ENCODE results near the gene KCTD1.

KCTD1 gene

GRCh38 chr18:26417190-26417589 is 131.2 kb downstream of the KCTD1 start:
- Mint-ChIP-seq H3K4me3 (no peak overlapping the region), H3K4me1 (ENCODE audit: low read depth) (no peaks in the 10 kb centered on the region), H3K27ac (no peak overlapping the region), H3K36me3 (ENCODE audit: low read depth) (no peaks in the 10 kb centered on the region), H3K27me3 (ENCODE audit: low read depth) (no peaks in the 10 kb centered on the region), H3K9me3 (no peaks in the 10 kb centered on the region)
- DNase-seq (ENCODE audit: low spot score), result no peak

GRCh38 chr18:26416652-26417150 is 131.7 kb downstream of the KCTD1 start:
- no peak overlapping the region for H3K4me3 Mint-ChIP-seq
- H3K27me3 Mint-ChIP-seq (ENCODE audit: low read depth), result no peaks in the 10 kb centered on the region
- H3K4me1 Mint-ChIP-seq (ENCODE audit: low read depth), result no peaks in the 10 kb centered on the region
- H3K27ac Mint-ChIP-seq, result no peak overlapping the region
- no peaks in the 10 kb centered on the region for H3K36me3 Mint-ChIP-seq (ENCODE audit: low read depth)
- no peak for DNase-seq (ENCODE audit: low spot score)
- no peaks in the 10 kb centered on the region for H3K9me3 Mint-ChIP-seq

- Mint-ChIP-seq H3K4me1 (ENCODE audit: low read depth) (no peaks in the 10 kb centered on the region), H3K27ac (no peak overlapping the region), H3K27me3 (ENCODE audit: low read depth) (no peaks in the 10 kb centered on the region), H3K9me3 (no peaks in the 10 kb centered on the region), H3K36me3 (ENCODE audit: low read depth) (no peaks in the 10 kb centered on the region), H3K4me3 (no peak overlapping the region)
- DNase-seq (ENCODE audit: low spot score), result no peak
These were observed 132.7 kb downstream of the KCTD1 start for GRCh38 chr18:26415631-26416030.

- no peaks in the 10 kb centered on the region for H3K27me3 Mint-ChIP-seq (ENCODE audit: low read depth)
- no peak overlapping the region for H3K4me3 Mint-ChIP-seq
- H3K27ac Mint-ChIP-seq, result no peak overlapping the region
- DNase-seq (ENCODE audit: low spot score), result no peak
- H3K9me3 Mint-ChIP-seq, result no peaks in the 10 kb centered on the region
- no peaks in the 10 kb centered on the region for H3K36me3 Mint-ChIP-seq (ENCODE audit: low read depth)
- H3K4me1 Mint-ChIP-seq (ENCODE audit: low read depth), result no peaks in the 10 kb centered on the region
These were observed 133.4 kb downstream of the KCTD1 start for GRCh38 chr18:26414901-26415440.

GRCh38 chr18:26409091-26409490 is 139.3 kb downstream of the KCTD1 start:
- Mint-ChIP-seq H3K4me3 (no peak overlapping the region), H3K36me3 (ENCODE audit: low read depth) (no peaks in the 10 kb centered on the region), H3K9me3 (no peaks in the 10 kb centered on the region), H3K4me1 (ENCODE audit: low read depth) (no peaks in the 10 kb centered on the region), H3K27me3 (ENCODE audit: low read depth) (no peaks in the 10 kb centered on the region), H3K27ac (no peak overlapping the region)
- DNase-seq (ENCODE audit: low spot score), result no peak

- Mint-ChIP-seq H3K4me3 (no peak overlapping the region), H3K27me3 (ENCODE audit: low read depth) (no peaks in the 10 kb centered on the region), H3K4me1 (ENCODE audit: low read depth) (no peaks in the 10 kb centered on the region), H3K27ac (no peak overlapping the region), H3K36me3 (ENCODE audit: low read depth) (no peaks in the 10 kb centered on the region), H3K9me3 (no peaks in the 10 kb centered on the region)
- DNase-seq (ENCODE audit: low spot score), result no peak
These were observed 140.4 kb downstream of the KCTD1 start for GRCh38 chr18:26407736-26408601.

GRCh38 chr18:26406854-26407517 is 141.4 kb downstream of the KCTD1 start:
- Mint-ChIP-seq H3K4me3 (no peak overlapping the region), H3K27ac (no peak overlapping the region), H3K9me3 (no peaks in the 10 kb centered on the region), H3K4me1 (ENCODE audit: low read depth) (no peaks in the 10 kb centered on the region), H3K36me3 (ENCODE audit: low read depth) (no peaks in the 10 kb centered on the region), H3K27me3 (ENCODE audit: low read depth) (no peaks in the 10 kb centered on the region)
- DNase-seq (ENCODE audit: low spot score), result no peak

- H3K4me3 Mint-ChIP-seq, result no peak overlapping the region
- H3K27me3 Mint-ChIP-seq (ENCODE audit: low read depth), result no peaks in the 10 kb centered on the region
- no peaks in the 10 kb centered on the region for H3K36me3 Mint-ChIP-seq (ENCODE audit: low read depth)
- no peaks in the 10 kb centered on the region for H3K4me1 Mint-ChIP-seq (ENCODE audit: low read depth)
- no peak overlapping the region for H3K27ac Mint-ChIP-seq
- no peak for DNase-seq (ENCODE audit: low spot score)
- no peaks in the 10 kb centered on the region for H3K9me3 Mint-ChIP-seq
These were observed 142.0 kb downstream of the KCTD1 start for GRCh38 chr18:26406324-26406723.

- no peaks in the 10 kb centered on the region for H3K27me3 Mint-ChIP-seq (ENCODE audit: low read depth)
These were observed 143.1 kb downstream of the KCTD1 start for GRCh38 chr18:26405190-26405801.

More at GRCh38 chr18:26405190-26405801, 143.1 kb downstream of the KCTD1 start:
- Mint-ChIP-seq H3K4me3 (no peak overlapping the region), H3K9me3 (no peaks in the 10 kb centered on the region), H3K27ac (no peak overlapping the region), H3K4me1 (ENCODE audit: low read depth) (no peaks in the 10 kb centered on the region), H3K36me3 (ENCODE audit: low read depth) (no peaks in the 10 kb centered on the region)
- no peak for DNase-seq (ENCODE audit: low spot score)
